Measurements from ENCODE around the gene TAS2R4. TPM values are rescaled to one million over a fixed set of nuclear protein-coding genes. Genes with fewer than 3 reads are reported as not detected.
"Not testable (repeated sequence)": the region's sequence is repeated elsewhere in the genome, so short reads cannot be mapped to it uniquely, and the experiment has no call there.

Gene TAS2R4
- total RNA-seq, 1 donor from 2014 or later, result 1.9 TPM

- H3K27me3 Mint-ChIP-seq, result no peaks in the 10 kb centered on the region
- peaks cover 18% of the 10 kb centered on the region for H3K4me1 Mint-ChIP-seq
- no peaks in the 10 kb centered on the region for H3K9me3 Mint-ChIP-seq
- H3K4me3 Mint-ChIP-seq, result no peak overlapping the region
- DNase-seq (no peak), ATAC-seq (ENCODE audit: low read depth) (no peak)
- ChIA-PET CTCF (no interaction called here), POLR2A (no interaction called here)
- intact Hi-C loops (cut with micrococcal nuclease), result no loop called here
- H3K36me3 Mint-ChIP-seq (ENCODE audit: low read depth), result peaks cover 77% of the 10 kb centered on the region
- TF ChIP-seq CTCF (IDR thresholded peaks at IDR 0.05), result no peak
- no peak overlapping the region for H3K27ac Mint-ChIP-seq
These were observed 32.3 kb upstream of the TAS2R4 start for GRCh38 chr7:141744131-141744530.

GRCh38 chr7:141748396-141748795 lies 28.1 kb upstream of the TAS2R4 start:
- TF ChIP-seq CTCF (IDR thresholded peaks at IDR 0.05), result no peak
- intact Hi-C loops (cut with micrococcal nuclease), result no loop called here
- Mint-ChIP-seq H3K4me3 (no peak overlapping the region), H3K27ac (no peak overlapping the region), H3K9me3 (peaks cover 21% of the 10 kb centered on the region), H3K4me1 (no peaks in the 10 kb centered on the region), H3K27me3 (no peaks in the 10 kb centered on the region), H3K36me3 (ENCODE audit: low read depth) (peaks cover 83% of the 10 kb centered on the region)
- no peak for ATAC-seq (ENCODE audit: low read depth)
- DNase-seq, result no peak
- POLR2A ChIA-PET, result no interaction called here
- CTCF ChIA-PET, result no interaction called here

- ATAC-seq (ENCODE audit: low read depth); POLR2A ChIA-PET; DNase-seq; intact Hi-C loops (cut with micrococcal nuclease); H3K27me3 Mint-ChIP-seq; H3K4me1 Mint-ChIP-seq; H3K27ac Mint-ChIP-seq; H3K4me3 Mint-ChIP-seq; CTCF ChIA-PET: not testable (repeated sequence)
- H3K36me3 Mint-ChIP-seq (ENCODE audit: low read depth), result peaks cover 87% of the 10 kb centered on the region
- H3K9me3 Mint-ChIP-seq, result peaks cover 21% of the 10 kb centered on the region
These were observed 24.6 kb upstream of the TAS2R4 start for GRCh38 chr7:141751904-141752303.

- H3K27ac Mint-ChIP-seq, result no peak overlapping the region
- ChIA-PET POLR2A (no interaction called here), CTCF (no interaction called here)
- no peaks in the 10 kb centered on the region for H3K4me1 Mint-ChIP-seq
- H3K36me3 Mint-ChIP-seq (ENCODE audit: low read depth), result peaks cover 94% of the 10 kb centered on the region
- no peak overlapping the region for H3K4me3 Mint-ChIP-seq
- no peaks in the 10 kb centered on the region for H3K27me3 Mint-ChIP-seq
- no peak for ATAC-seq (ENCODE audit: low read depth)
- no peak for DNase-seq
- intact Hi-C loops (cut with micrococcal nuclease), result no loop called here
- TF ChIP-seq CTCF (IDR thresholded peaks at IDR 0.05), result no peak
- H3K9me3 Mint-ChIP-seq, result peaks cover 21% of the 10 kb centered on the region
These were observed 23.8 kb upstream of the TAS2R4 start for GRCh38 chr7:141752634-141753033.

GRCh38 chr7:141754939-141755338 lies 21.5 kb upstream of the TAS2R4 start:
- Mint-ChIP-seq H3K27me3 (no peaks in the 10 kb centered on the region), H3K4me3 (no peak overlapping the region), H3K27ac (no peak overlapping the region), H3K36me3 (ENCODE audit: low read depth) (peaks cover 97% of the 10 kb centered on the region), H3K4me1 (no peaks in the 10 kb centered on the region), H3K9me3 (peaks cover 19% of the 10 kb centered on the region)
- ChIA-PET CTCF (interaction anchor here (0.7 kb wide), 1 partner anchor 220 kb away, joined by 4 read pairs; no protein-coding TSS in a partner anchor), POLR2A (no interaction called here)
- no peak for TF ChIP-seq CTCF (IDR thresholded peaks at IDR 0.05)
- no peak for DNase-seq
- ATAC-seq (ENCODE audit: low read depth), result no peak
- intact Hi-C loops (cut with micrococcal nuclease), result loop anchor here (1.0 kb wide), 1 partner anchor 31 kb away; no protein-coding TSS in a partner anchor

- POLR2A ChIA-PET, result no interaction called here
- intact Hi-C loops (cut with micrococcal nuclease), result no loop called here
- Mint-ChIP-seq H3K9me3 (no peaks in the 10 kb centered on the region), H3K27me3 (no peaks in the 10 kb centered on the region), H3K4me3 (no peak within 1 kb of the TSS), H3K36me3 (ENCODE audit: low read depth) (peaks cover 84% of the 10 kb centered on the region), H3K4me1 (no peaks in the 10 kb centered on the region), H3K27ac (no peak within 1 kb of the TSS)
- CTCF ChIA-PET, result no interaction called here
- DNase-seq (no peak), ATAC-seq (ENCODE audit: low read depth) (no peak)
- TF ChIP-seq CTCF (IDR thresholded peaks at IDR 0.05), result no peak
These were observed 12.7 kb upstream of the TAS2R4 start, which contains the start of gene TAS2R3 for GRCh38 chr7:141763797-141764196. TSS of gene TAS2R3 (plus strand) at chr7:141764097. CDS start at chr7:141764159, 62 bp downstream.

GRCh38 chr7:141770083-141770583 lies 6.3 kb upstream of the TAS2R4 start:
- DNase-seq; H3K27ac Mint-ChIP-seq; POLR2A ChIA-PET; H3K4me3 Mint-ChIP-seq; ATAC-seq (ENCODE audit: low read depth); H3K27me3 Mint-ChIP-seq; intact Hi-C loops (cut with micrococcal nuclease); H3K4me1 Mint-ChIP-seq; CTCF ChIA-PET; H3K9me3 Mint-ChIP-seq: not testable (repeated sequence)
- H3K36me3 Mint-ChIP-seq (ENCODE audit: low read depth), result peaks cover 51% of the 10 kb centered on the region
